Ectodermal cell (in vitro differentiated cells): ENCODE results near the gene CCL22.

Experiments
- H3K27ac ChIP-seq: 2 replicates; pipeline ENCODE4 v1.7.0; 2013; ENCODE audit warnings: mild to moderate bottlenecking, low read depth, low read length; ENCODE audit not compliant: insufficient read depth, poor library complexity, severe bottlenecking
- H3K27me3 ChIP-seq: 2 replicates; pipeline ENCODE4 v1.7.0; 2013; ENCODE audit warnings: mild to moderate bottlenecking, low read length; ENCODE audit not compliant: insufficient read depth, control insufficient read depth, poor library complexity, severe bottlenecking
- H3K36me3 ChIP-seq: one replicate; pipeline ENCODE4 v1.7.0; 2013; ENCODE audit warnings: low read length; ENCODE audit not compliant: control insufficient read depth, insufficient read depth
- H3K4me1 ChIP-seq: one replicate; pipeline ENCODE4 v1.7.0; 2013; ENCODE audit warnings: low read length; ENCODE audit not compliant: control insufficient read depth, insufficient read depth
- H3K4me3 ChIP-seq: 2 replicates; pipeline ENCODE4 v1.7.0; 2013; ENCODE audit warnings: low read depth, low read length, control low read depth; ENCODE audit not compliant: insufficient read depth
- H3K9me3 ChIP-seq: 2 replicates; pipeline ENCODE4 v1.7.0; 2013; ENCODE audit warnings: mild to moderate bottlenecking, low read length, moderate library complexity; ENCODE audit not compliant: control insufficient read depth
- WGBS, 2 experiments: methylation state at CpG; one replicate each; pipeline ENCODE4 v1.1.7; 2013; ENCODE audit warnings: missing lambda C conversion rate in 2 of 2; 5-methylcytosine and 5-hydroxymethylcytosine counted together

Gene CCL22

DNA sequence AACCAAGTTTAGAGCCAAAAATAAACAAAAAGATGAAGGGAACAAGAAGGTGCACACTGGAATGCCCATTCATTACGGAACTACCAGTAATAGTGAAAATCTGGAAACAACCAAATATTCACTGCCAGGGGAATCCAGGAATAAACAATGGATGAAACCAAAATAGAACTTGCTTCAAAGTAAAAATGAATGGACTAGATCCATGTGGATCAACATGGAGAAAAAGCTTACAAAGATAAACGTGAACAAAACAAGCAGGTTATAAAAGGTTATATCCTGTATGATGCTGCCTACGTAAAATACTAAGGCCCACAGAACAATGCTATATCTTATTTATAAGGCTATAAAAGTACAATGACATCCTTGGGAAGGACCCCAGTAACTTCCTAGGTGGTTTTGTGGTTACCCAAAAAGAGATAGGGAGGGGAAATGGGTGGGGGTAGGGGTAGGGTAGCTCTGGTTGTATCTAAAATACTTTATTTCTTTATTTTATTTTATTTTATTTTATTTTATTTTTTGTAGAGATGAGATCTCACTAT, 12.8 kb upstream of the CCL22 start:
- Histone ChIP-seq H3K27me3 (no peaks in the 10 kb centered on the region), H3K9me3 (no peaks in the 10 kb centered on the region), H3K27ac (no peak overlapping the region), H3K4me1 (no peaks in the 10 kb centered on the region), H3K36me3 (no peaks in the 10 kb centered on the region), H3K4me3 (no peak overlapping the region)
- 96 to 100% methylated on average over 2 to 3 of the region's 3 CpGs for WGBS, 2 experiments

DNA sequence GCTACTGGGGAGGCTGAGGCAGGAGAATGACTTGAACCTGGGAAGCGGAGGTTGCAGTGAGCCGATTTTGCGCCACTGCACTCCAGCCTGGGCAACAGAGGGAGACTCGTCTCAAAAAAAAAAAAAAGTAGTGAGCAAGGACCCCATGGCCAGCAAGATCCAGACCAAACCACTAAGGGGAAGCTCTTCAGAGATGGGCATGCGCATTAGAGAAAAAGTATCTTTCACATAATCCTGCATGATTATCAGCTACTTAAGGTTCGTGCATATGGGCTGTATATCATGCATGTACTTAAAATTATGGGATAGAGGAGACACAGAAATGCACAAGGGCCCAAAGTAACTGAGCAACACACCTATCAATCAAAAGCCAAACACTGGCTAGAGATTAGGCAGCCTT, 10.7 kb upstream of the CCL22 start:
- Histone ChIP-seq H3K27ac (no peak overlapping the region), H3K9me3 (no peaks in the 10 kb centered on the region), H3K4me3 (no peak overlapping the region), H3K27me3 (no peaks in the 10 kb centered on the region), H3K4me1 (no peaks in the 10 kb centered on the region), H3K36me3 (no peaks in the 10 kb centered on the region)
- 83 to 94% methylated on average over 6 of the region's 6 CpGs for WGBS, 2 experiments

DNA sequence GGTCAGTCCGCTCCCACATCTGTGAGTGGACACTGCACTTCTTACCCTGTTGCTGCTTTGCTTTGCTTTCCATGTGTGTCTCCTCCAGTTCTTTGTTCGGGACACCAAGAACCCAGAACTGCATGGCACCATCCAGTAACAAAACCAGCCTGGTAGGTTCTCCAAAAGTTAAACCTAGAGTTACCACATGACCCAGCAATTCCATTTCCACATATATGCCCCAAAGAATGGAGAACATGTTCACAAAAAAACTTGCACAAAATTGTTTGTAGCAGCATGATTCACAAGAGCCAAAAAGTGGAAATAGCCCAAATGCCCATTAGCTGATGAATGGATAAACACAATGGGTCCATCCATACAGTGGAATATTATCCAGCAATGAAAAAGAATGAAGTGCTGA, 10.3 kb upstream of the CCL22 start:
- Histone ChIP-seq H3K4me1 (no peaks in the 10 kb centered on the region), H3K36me3 (no peaks in the 10 kb centered on the region), H3K27me3 (no peaks in the 10 kb centered on the region), H3K4me3 (no peak overlapping the region), H3K27ac (no peak overlapping the region), H3K9me3 (no peaks in the 10 kb centered on the region)
- WGBS, 2 experiments = 92% methylated on average over 2 of the region's 2 CpGs

DNA sequence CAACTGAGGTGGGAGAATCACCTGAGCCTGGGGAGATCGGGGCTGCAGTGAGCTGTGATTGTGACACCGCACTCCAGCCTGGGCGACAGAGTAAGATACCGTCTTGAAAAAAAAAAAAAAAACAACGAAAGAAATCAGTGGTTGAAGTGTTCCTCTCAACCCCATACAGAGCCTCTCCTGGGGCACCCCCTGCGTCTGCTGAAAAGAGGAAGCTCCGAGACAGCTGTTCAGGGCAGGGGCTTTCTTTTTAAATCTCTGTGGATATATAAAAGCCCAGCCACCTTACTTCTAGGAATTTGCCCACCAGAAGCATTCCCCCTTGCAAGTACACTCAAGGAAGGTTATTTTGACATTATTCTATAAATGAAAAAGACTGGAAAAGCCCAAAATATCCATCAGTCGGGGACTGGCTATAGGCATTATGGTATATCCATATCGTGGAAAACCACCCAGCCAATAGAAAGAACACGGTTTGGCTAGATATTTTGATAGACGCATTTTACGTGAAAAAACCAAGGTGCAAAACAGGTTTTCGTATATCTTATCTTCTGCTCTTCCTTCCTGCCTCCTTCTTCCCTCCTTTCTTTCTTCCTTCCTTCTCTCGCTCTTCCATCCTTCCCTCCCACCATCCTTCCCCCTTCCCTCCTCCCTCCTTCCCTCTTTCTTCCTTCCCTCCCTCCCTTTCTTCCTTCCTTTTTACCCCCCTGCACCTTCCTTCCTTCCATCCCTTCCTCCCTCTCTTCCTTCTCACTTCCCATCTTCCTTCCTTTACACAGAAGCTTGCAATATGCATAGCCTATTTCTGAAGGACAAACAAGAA, 9.2 kb upstream of the CCL22 start:
- Histone ChIP-seq H3K27ac (no peak overlapping the region), H3K9me3 (no peaks in the 10 kb centered on the region), H3K4me1 (no peaks in the 10 kb centered on the region), H3K36me3 (no peaks in the 10 kb centered on the region), H3K27me3 (no peaks in the 10 kb centered on the region), H3K4me3 (no peak overlapping the region)
- 73 to 76% methylated on average over 14 of the region's 14 CpGs for WGBS, 2 experiments

DNA sequence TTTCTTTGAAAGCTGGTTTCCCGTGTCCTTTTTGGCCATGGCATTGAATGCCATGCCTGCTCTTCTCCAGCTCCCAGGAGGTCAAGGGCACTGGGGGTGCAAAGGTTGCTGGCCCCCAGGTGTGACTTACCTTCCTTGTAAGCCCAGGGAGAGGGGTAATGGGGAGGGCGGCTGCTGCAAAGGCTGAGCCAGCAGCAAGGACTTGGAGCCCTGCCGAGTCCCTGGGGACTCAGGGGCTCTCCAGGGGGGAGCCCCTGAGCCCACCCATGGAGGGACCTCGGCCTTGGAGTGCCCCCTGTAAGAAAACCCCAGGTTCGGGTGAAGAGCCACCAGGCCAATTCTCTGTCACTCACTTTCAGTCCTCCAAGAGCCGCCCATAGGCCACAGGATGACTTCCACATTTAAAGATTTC, 5.9 kb upstream of the CCL22 start:
- WGBS, 2 experiments = 84 to 88% methylated on average over 6 of the region's 6 CpGs
- H3K27me3 ChIP-seq = no peaks in the 10 kb centered on the region
- H3K9me3 ChIP-seq = no peaks in the 10 kb centered on the region
- H3K4me1 ChIP-seq = no peaks in the 10 kb centered on the region
- no peak overlapping the region for H3K4me3 ChIP-seq
- no peak overlapping the region for H3K27ac ChIP-seq
- no peaks in the 10 kb centered on the region for H3K36me3 ChIP-seq

DNA sequence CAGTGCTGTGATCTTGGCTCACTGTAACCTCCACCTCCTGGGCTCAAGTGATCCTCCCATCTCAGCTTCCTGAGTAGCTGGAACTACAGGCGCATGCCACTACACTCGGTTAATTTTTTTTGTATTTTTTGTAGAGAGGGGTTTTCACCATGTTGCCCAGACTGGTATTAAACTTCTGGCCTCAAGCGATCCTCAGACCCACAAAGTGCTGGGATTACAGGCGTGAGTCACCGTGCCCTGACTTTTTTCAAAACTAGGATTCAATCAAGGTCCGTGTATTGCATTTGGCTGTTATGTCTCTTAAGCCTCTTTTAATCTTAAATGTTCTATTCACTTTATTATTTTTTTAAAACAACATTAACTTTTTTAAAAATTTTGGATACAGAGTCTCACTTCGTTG, 4.3 kb upstream of the CCL22 start:
- 94 to 95% methylated on average over 7 of the region's 7 CpGs for WGBS, 2 experiments
- Histone ChIP-seq H3K9me3 (no peaks in the 10 kb centered on the region), H3K27ac (no peak overlapping the region), H3K36me3 (no peaks in the 10 kb centered on the region), H3K4me1 (no peaks in the 10 kb centered on the region), H3K27me3 (no peaks in the 10 kb centered on the region), H3K4me3 (no peak overlapping the region)

DNA sequence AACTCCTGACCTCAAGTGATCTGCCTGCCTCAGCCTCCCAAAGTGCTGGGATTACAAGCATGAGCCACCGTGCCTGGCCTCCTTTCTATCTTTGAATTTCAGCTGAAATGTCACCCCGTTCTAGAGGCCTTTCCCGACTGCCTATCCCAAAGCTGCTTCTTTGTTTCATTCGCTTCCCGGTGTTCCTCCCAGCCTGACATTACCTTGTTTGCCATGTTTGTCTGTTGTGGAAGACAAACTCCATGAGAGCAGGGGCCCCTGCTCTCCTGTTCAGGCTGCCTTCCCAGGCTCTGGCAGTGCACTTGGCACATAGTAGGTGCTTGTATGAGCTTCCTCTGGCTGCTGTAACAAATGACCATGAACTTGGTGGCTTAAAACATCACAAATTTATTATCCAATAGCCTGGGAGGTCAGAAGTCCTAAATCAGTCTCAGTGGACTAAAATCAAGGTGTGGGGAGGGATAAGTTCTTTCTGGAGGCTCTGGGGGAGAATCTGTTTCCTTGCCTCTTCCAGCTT, 2.6 kb upstream of the CCL22 start:
- WGBS, 2 experiments = 88 to 89% methylated on average over 5 of the region's 5 CpGs
- no peak overlapping the region for H3K4me3 ChIP-seq

DNA sequence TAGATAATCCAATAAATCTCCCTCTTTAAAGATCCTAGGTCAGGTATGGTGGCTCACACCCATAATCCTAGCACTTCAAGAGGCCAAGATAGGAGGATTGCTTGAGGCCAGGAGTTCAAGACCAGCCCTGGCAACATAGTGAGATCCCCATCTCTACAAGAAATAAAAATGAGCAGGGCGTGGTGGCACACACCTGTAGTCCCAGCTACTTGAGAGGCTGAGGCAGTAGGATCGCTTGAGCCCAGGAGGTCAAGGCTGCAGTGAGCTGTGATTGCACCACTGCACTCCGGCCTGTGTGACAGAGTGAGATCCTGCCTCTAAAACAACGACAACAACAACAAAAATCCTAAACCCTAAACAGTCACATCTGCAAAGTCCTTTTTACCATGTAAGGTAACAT, 2.0 kb upstream of the CCL22 start:
- Histone ChIP-seq H3K27me3 (no peaks in the 10 kb centered on the region), H3K27ac (no peak overlapping the region), H3K4me1 (no peaks in the 10 kb centered on the region), H3K9me3 (no peaks in the 10 kb centered on the region), H3K36me3 (no peaks in the 10 kb centered on the region), H3K4me3 (no peak overlapping the region)
- 80 to 83% methylated on average over 4 of the region's 4 CpGs for WGBS, 2 experiments

More for the DNA sequence above, 2.6 kb upstream of the CCL22 start:
- no peaks in the 10 kb centered on the region for H3K4me1 ChIP-seq
- H3K27ac ChIP-seq = no peak overlapping the region
- no peaks in the 10 kb centered on the region for H3K27me3 ChIP-seq
- H3K9me3 ChIP-seq = no peaks in the 10 kb centered on the region
- H3K36me3 ChIP-seq = no peaks in the 10 kb centered on the region

DNA sequence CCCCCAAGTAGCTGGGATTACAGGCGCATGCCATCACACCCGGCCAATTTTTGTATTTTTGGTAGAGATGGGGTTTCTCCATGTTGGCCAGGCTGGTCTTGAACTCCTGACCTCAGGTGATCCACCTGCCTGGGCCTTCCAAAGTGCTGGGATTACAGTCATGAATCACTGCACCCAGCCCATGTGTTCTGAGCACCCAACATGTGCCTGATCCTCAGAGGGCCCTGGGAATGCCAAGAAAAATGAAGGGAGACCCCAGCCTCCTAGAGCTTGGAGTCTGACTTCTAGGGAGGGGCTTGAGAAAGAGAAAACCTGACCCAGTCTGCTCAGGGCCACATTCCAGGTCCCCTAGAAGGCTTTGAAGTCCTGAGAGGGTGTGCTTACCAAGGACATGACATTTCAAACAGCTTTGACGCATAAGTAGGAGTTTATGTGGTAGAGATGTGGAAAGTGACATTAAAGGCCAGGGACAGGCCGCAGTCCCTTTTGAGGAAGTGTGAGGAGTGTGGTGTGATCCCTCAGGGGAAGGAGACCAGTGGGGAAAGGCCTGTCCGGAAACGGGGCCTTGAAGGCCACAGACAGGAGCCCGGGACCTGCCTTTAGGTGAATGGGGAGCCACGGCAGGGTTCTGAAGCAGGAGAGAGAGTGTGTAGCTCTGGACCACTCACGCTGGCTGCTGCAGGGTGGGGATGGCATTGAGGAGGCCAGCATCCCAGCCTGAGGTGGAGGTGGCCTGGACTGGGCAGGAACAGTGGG, 1.1 kb upstream of the CCL22 start:
- Histone ChIP-seq H3K27ac (no peak overlapping the region), H3K4me1 (no peaks in the 10 kb centered on the region), H3K9me3 (no peaks in the 10 kb centered on the region), H3K4me3 (no peak overlapping the region), H3K27me3 (no peaks in the 10 kb centered on the region), H3K36me3 (no peaks in the 10 kb centered on the region)
- WGBS, 2 experiments = 92 to 93% methylated on average over 9 of the region's 9 CpGs

DNA sequence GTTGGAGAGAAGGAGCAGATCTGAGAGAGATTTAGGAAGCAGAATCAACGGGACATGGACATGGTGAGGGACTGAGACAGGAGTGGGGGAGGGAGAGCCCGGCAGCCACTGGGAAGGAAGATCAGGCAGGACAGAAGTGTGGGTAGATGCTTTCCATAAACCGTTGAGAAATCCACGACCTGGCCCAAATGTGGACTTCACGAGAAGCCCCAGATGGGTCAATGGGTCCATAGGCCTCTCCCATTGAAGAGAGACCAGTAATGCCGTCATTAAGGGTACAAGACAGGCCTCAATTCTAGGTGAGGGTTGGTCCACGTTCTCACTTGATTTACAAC, 530 bp upstream of the CCL22 start:
- H3K4me1 ChIP-seq = no peaks in the 10 kb centered on the region
- H3K27me3 ChIP-seq = no peaks in the 10 kb centered on the region
- no peaks in the 10 kb centered on the region for H3K9me3 ChIP-seq
- 90% methylated on average over 7 of the region's 7 CpGs for WGBS, 2 experiments
- no peak overlapping the region for H3K27ac ChIP-seq
- no peak overlapping the region for H3K4me3 ChIP-seq
- no peaks in the 10 kb centered on the region for H3K36me3 ChIP-seq
